Right cardiac atrium (tissue), 5 donors: ENCODE data around the gene SEZ6L. TPM values are rescaled to one million over a fixed set of nuclear protein-coding genes. Genes with fewer than 3 reads are reported as not detected.

ENCODE experiments used
- ATAC-seq, 2 donors: fragments of 200-7000 bp; cut with Tn5 transposase; one replicate each; pipeline versions ENCODE4 v1.8.0 to v1.9.1; 2020; ENCODE audit warnings: moderate library complexity in 2 of 2, mild to moderate bottlenecking in 1 of 2
- DNase-seq, 3 donors: peaks; one replicate each; pipeline ENCODE4 v3.0.0-alpha.2; 2020
- H3K27ac ChIP-seq: one replicate; pipeline ENCODE4 v1.5.1; 2013; ENCODE audit warnings: mild to moderate bottlenecking, low read length, control low read depth, moderate library complexity
- H3K27me3 ChIP-seq: one replicate; pipeline ENCODE4 v1.6.1; 2013; ENCODE audit not compliant: control insufficient read depth, insufficient read depth
- H3K4me1 ChIP-seq: one replicate; pipeline ENCODE4 v1.6.1; 2013; ENCODE audit warnings: low read length; ENCODE audit not compliant: control insufficient read depth, insufficient read depth
- H3K4me3 ChIP-seq: one replicate; pipeline ENCODE4 v1.5.1; 2013; ENCODE audit warnings: low read length, control low read depth
- H3K9me3 ChIP-seq: one replicate; pipeline ENCODE4 v1.6.1; 2013; ENCODE audit warnings: low read length; ENCODE audit not compliant: control insufficient read depth
- WGBS: extraction: QIAGEN DNeasy Blood & Tissue Kit; methylation state at CpG from one replicate; pipeline ENCODE4 v1.1.7; 2013; 5-methylcytosine and 5-hydroxymethylcytosine counted together
- intact Hi-C, 4 donors: fragments of 100-400 bp; cut with DNase I; formaldehyde crosslinking; loops; one replicate each; pipeline versions ENCODE4 v1.11.0 to v1.14.0; 2022 to 2023
- polyA plus RNA-seq: library from polyadenylated mRNA; stranded (reverse); fragments of 200-250 nt; gene quantifications from one replicate; pipeline ENCODE4 v1.2.3, GENCODE V29; 2013
- total RNA-seq, 4 donors: library from RNA; stranded (reverse); fragmentation: NEBNext Ultra II Directional; extraction: Animal tissue kit (Norgen Biotek cat#: 25700); gene quantifications; one replicate each; pipeline ENCODE4 v1.2.1, GENCODE V29; 2021
- donor health status: healthy with polysubstance abuse.
- donor health status: DM: no; HTN: yes; CAD: no.
- donor health status: DM: no; HTN: no; CAD: no.
- donor health status: DM: no; HTN: yes; CAD: no; lungs with severe emphysema.
- donor health status: DM: yes; HTN: yes; CAD: no.

The SEZ6L gene
- total and polyA plus RNA-seq, 5 donors, result 0.11 to 0.40 (median 0.26) TPM

DNA sequence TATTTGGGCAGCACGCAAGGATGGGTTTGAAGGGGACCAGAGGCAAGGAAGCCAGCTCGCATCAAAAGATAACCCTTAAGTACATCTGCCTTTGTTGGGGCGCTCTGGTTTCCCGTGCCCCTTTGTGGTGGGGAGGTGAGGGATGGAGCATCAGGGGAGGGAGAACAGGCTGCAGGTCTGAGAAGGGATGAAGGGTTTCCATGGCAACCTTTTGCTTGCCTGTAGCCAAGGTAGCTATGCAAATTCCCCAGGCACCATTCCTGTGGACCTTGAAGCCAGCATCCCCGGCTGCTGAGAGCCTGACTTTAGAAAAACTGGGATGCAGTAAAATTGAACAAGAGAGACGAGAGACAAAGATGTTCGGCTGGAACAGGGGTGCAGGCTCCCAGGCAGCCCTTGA, 75.7 kb downstream of the SEZ6L start:
- DNase-seq, result no peak
- Histone ChIP-seq H3K27me3 (peaks cover 4% of the 10 kb centered on the region), H3K4me1 (no peaks in the 10 kb centered on the region), H3K27ac (no peak overlapping the region), H3K4me3 (no peak overlapping the region), H3K9me3 (no peaks in the 10 kb centered on the region)
- 64% methylated on average over 7 of the region's 7 CpGs for WGBS
- no peak for ATAC-seq
- intact Hi-C loops, result no loop called here

GRCh38 chr22:26246552-26246951, 77.3 kb downstream of the SEZ6L start:
- intact Hi-C loops, result no loop called here
- DNase-seq, result no peak
- ATAC-seq, result no peak
- WGBS, result 78% methylated on average over 7 of the region's 7 CpGs
- no peak overlapping the region for H3K27ac ChIP-seq
- peaks cover 4% of the 10 kb centered on the region for H3K27me3 ChIP-seq
- no peaks in the 10 kb centered on the region for H3K9me3 ChIP-seq
- no peaks in the 10 kb centered on the region for H3K4me1 ChIP-seq
- no peak overlapping the region for H3K4me3 ChIP-seq

GRCh38 chr22:26251869-26252268, 82.6 kb downstream of the SEZ6L start:
- no peak overlapping the region for H3K27ac ChIP-seq
- no peaks in the 10 kb centered on the region for H3K9me3 ChIP-seq
- DNase-seq (no peak), ATAC-seq (no peak)
- H3K4me3 ChIP-seq, result no peak overlapping the region
- WGBS, result 70% methylated on average over 5 of the region's 5 CpGs
- no peaks in the 10 kb centered on the region for H3K4me1 ChIP-seq
- intact Hi-C loops, result no loop called here
- H3K27me3 ChIP-seq, result peaks cover under 1% of the 10 kb centered on the region

DNA sequence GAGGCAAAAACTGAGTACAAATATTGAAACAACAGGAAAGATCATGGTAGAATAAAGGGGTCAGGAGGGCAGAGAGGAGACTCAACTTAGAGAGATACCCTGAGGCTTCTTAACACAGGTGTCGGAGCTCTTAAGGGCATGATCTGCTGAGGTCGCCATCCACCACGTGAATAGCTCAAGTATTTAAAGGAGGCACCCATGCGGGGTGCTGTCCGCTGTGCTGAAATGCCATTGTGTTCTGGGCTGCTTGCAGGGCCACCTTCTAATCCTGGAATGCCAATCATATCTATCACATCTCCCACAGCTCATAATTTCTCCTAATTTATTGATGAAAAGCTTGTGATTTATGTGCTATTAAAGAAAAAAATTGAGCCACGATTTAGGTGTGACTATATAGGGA, 90.2 kb downstream of the SEZ6L start:
- peak; percentile 14 to 58 (median 39) for DNase-seq
- Histone ChIP-seq H3K4me1 (no peaks in the 10 kb centered on the region), H3K27me3 (peaks cover 4% of the 10 kb centered on the region), H3K27ac (no peak overlapping the region), H3K4me3 (no peak overlapping the region), H3K9me3 (no peaks in the 10 kb centered on the region)
- ATAC-seq, result no peak
- WGBS, result 3% methylated on average over 6 of the region's 6 CpGs
- intact Hi-C loops, result no loop called here

DNA sequence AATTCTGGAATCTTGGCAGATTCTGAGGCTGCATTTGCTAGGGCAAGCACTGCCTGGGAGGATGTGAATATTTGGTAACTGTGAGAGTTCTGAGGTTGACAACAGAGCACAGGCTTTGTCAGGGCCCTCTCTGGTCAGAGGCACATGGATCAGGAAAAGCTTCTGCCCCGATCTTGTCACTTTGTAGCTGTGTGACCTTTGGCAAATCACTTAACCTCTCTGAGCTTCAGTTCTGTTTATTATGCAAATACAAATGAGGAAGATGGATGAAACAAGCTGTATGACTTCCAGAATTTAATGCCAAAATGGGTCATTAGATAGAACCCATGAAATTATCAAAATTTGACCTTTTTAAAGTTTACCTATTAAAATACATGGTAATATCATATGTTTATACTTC, 94.9 kb downstream of the SEZ6L start:
- intact Hi-C loops, result no loop called here
- Histone ChIP-seq H3K27me3 (peaks cover 7% of the 10 kb centered on the region), H3K9me3 (no peaks in the 10 kb centered on the region), H3K4me3 (no peak overlapping the region), H3K4me1 (no peaks in the 10 kb centered on the region), H3K27ac (no peak overlapping the region)
- DNase-seq, result no peak
- 37% methylated on average over 1 of the region's 1 CpG for WGBS
- ATAC-seq, result no peak

DNA sequence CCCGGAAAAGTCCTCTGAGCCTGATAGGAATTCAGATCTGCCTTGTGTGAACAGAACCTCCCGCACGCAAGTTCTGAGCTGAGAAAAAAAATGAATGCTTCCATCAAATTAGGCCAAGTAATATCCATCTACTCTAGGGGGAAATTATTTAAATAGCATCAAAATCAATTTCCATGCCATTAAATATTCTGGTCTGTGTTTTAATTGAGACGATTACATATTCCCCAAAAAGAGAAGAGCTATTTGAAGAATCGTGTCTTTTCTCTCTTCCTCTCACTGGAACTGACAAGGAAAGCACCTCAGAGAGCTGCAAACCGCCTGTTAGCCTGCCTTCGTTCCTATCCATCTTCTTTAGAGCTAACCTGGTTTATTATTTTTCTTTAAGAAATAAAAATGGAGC, 96.0 kb downstream of the SEZ6L start:
- Histone ChIP-seq H3K27ac (no peak overlapping the region), H3K4me1 (no peaks in the 10 kb centered on the region), H3K27me3 (peaks cover 7% of the 10 kb centered on the region), H3K4me3 (no peak overlapping the region), H3K9me3 (no peaks in the 10 kb centered on the region)
- DNase-seq (no peak), ATAC-seq (no peak)
- 57% methylated on average over 7 of the region's 7 CpGs for WGBS
- intact Hi-C loops, result no loop called here

GRCh38 chr22:26265909-26266308, 96.6 kb downstream of the SEZ6L start:
- intact Hi-C loops, result no loop called here
- no peaks in the 10 kb centered on the region for H3K9me3 ChIP-seq
- ATAC-seq, result no peak
- no peaks in the 10 kb centered on the region for H3K4me1 ChIP-seq
- no peak overlapping the region for H3K27ac ChIP-seq
- no peak for DNase-seq
- peaks cover 7% of the 10 kb centered on the region for H3K27me3 ChIP-seq
- H3K4me3 ChIP-seq, result no peak overlapping the region
- 80% methylated on average over 6 of the region's 6 CpGs for WGBS

GRCh38 chr22:26267856-26268255, 98.6 kb downstream of the SEZ6L start:
- no peaks in the 10 kb centered on the region for H3K4me1 ChIP-seq
- intact Hi-C loops, result no loop called here
- ATAC-seq, result no peak
- 25% methylated on average over 1 of the region's 1 CpG for WGBS
- H3K27me3 ChIP-seq, result peaks cover 6% of the 10 kb centered on the region
- no peak for DNase-seq
- no peak overlapping the region for H3K4me3 ChIP-seq
- no peak overlapping the region for H3K27ac ChIP-seq
- no peaks in the 10 kb centered on the region for H3K9me3 ChIP-seq

DNA sequence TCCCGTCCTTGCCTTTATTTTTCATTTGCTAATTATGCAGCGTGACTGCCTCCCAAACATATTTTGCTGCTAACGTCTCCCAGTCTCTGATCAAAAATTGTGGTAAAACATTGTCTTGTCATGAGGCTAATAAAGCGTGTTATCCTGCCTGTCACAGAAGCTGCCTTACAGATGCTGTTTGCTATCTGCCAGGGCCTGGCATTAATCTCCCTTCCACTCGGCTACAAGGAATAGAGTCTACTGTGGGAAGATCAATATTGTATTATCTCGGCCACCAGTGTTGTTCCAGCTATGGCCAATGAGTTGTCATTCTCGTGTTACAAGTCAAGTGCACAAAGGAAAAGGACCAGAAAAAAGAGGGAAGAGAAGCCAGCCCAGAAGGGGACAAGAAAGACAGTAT, 100.3 kb downstream of the SEZ6L start:
- no peak for ATAC-seq
- Histone ChIP-seq H3K9me3 (no peaks in the 10 kb centered on the region), H3K27ac (no peak overlapping the region), H3K4me3 (no peak overlapping the region), H3K4me1 (no peaks in the 10 kb centered on the region), H3K27me3 (peaks cover 2% of the 10 kb centered on the region)
- no peak for DNase-seq
- WGBS, result 46% methylated on average over 7 of the region's 7 CpGs
- intact Hi-C loops, result no loop called here

DNA sequence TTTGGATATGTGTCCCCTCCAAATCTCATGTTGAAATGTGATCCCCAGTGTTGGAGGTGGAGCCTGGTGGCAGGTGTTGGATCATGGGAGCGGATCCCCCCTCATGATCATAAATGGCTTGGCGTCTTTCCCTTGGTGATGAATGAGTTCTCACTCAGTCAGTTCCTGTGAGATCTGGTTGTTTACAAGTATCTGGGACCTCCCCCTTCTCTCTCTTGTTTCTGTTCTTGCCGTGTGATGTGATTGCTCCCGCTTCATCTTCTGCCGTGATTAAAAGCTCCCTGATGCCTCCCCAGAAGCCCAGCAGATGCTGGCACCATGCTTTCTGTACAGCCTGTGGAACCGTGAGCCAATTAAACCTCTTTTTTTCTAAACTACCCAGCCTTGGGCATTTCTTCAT, 102.2 kb downstream of the SEZ6L start:
- H3K27me3 ChIP-seq, result no peaks in the 10 kb centered on the region

DNA sequence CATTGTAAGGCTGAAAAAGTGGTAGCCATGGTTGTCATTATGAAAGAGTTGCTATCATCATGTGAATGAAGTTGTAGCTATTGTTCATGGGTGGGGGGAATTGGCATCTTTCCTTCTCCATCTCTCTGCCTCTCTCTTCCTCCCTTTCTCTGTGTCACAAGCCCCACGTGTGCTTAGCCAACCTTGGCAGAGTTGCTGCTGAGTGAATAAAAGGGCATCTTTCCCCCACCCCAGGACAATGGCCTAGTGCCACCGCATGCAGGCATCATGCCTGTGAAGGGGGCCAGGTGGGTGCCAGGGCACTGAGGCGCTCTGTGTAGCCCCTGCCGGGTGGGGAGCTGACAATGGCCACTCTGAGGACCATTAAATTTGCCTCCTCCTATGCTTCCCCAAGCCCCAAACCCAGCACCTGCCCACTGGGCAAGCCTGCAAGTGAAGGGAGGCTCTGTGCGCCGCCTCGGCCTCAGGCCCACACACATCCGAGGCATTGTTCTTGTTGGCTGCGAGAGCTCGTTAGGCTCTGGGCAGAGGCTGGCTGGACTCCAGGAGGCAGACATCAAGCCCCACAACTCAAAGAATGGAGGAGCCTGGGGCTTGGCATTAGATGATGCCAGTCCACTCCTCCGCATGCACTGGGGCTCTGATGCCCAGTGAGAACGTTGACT, 103.9 kb downstream of the SEZ6L start:
- Histone ChIP-seq H3K9me3 (no peaks in the 10 kb centered on the region), H3K4me3 (no peak overlapping the region), H3K27me3 (no peaks in the 10 kb centered on the region), H3K4me1 (no peaks in the 10 kb centered on the region), H3K27ac (no peak overlapping the region)
- 74% methylated on average over 12 of the region's 12 CpGs for WGBS
- intact Hi-C loops, result no loop called here
- DNase-seq, result no peak
- no peak for ATAC-seq

More for the DNA sequence above, 102.2 kb downstream of the SEZ6L start:
- WGBS, result 52% methylated on average over 6 of the region's 6 CpGs
- Histone ChIP-seq H3K4me1 (no peaks in the 10 kb centered on the region), H3K4me3 (no peak overlapping the region), H3K27ac (no peak overlapping the region), H3K9me3 (no peaks in the 10 kb centered on the region)
- ATAC-seq (no peak), DNase-seq (no peak)
- intact Hi-C loops, result no loop called here
